ENCODE data around the gene DIP2A. TPM values are rescaled to one million over a fixed set of nuclear protein-coding genes. Genes with fewer than 3 reads are reported as not detected.

The DIP2A gene
- total RNA-seq, 1 experiment from 2014 or later: 39.9 TPM

- H3K4me3 ChIP-seq: no peak overlapping the region
- intact Hi-C loops (cut with micrococcal nuclease; ENCODE audit: unreplicated experiment): no loop called here
- DNase-seq: no peak
- H3K9me3 ChIP-seq (ENCODE audit: insufficient read depth, low read depth): no peaks in the 10 kb centered on the region; the same call in none of the 2 replicates
- no peak overlapping the region for H3K4me2 ChIP-seq
- H3F3A ChIP-seq (ENCODE audit: insufficient read depth, low read depth): no peaks in the 10 kb centered on the region
- H3K36me3 ChIP-seq (ENCODE audit: low read depth): no peaks in the 10 kb centered on the region
- no peaks in the 10 kb centered on the region for H3K27me3 ChIP-seq (ENCODE audit: insufficient read depth, low read depth)
- POLR2A ChIA-PET (ENCODE audit: unreplicated experiment): no interaction called here
- no TSS peak for BruUV-seq (replicated peaks)
- H3K9me2 ChIP-seq (ENCODE audit: insufficient read depth): no peaks in the 10 kb centered on the region
- no peaks in the 10 kb centered on the region for H3K79me2 ChIP-seq (ENCODE audit: low read depth)
- H3K27ac ChIP-seq: no peak overlapping the region
- no peak for TF ChIP-seq CTCF (conservative IDR thresholded peaks at IDR 0.05)
- TF ChIP-seq EZH2 (IDR thresholded peaks at IDR 0.05; ENCODE audit: low read depth): no peak
- no peak overlapping the region for H2AFZ ChIP-seq
- no peaks in the 10 kb centered on the region for H4K20me1 ChIP-seq (ENCODE audit: insufficient read depth)
- H3K4me1 ChIP-seq (replicated peaks; ENCODE audit: insufficient read depth): no peaks in the 10 kb centered on the region
- CTCF ChIA-PET: no interaction called here
These were observed 123.2 kb downstream of the DIP2A start for GRCh38 chr21:46581780-46582307.

GRCh38 chr21:46585191-46585953 is 126.7 kb downstream of the DIP2A start:
- no peak for DNase-seq
- Histone ChIP-seq H3K9me3 (ENCODE audit: insufficient read depth, low read depth) (no peaks in the 10 kb centered on the region; the same call in none of the 2 replicates), H3K79me2 (ENCODE audit: low read depth) (no peaks in the 10 kb centered on the region), H3K9me2 (ENCODE audit: insufficient read depth) (no peaks in the 10 kb centered on the region), H3K4me2 (no peak overlapping the region), H3F3A (ENCODE audit: insufficient read depth, low read depth) (no peaks in the 10 kb centered on the region), H3K36me3 (ENCODE audit: low read depth) (no peaks in the 10 kb centered on the region), H4K20me1 (ENCODE audit: insufficient read depth) (no peaks in the 10 kb centered on the region), H2AFZ (no peak overlapping the region), H3K4me3 (no peak overlapping the region), H3K27ac (no peak overlapping the region), H3K4me1 (replicated peaks; ENCODE audit: insufficient read depth) (no peaks in the 10 kb centered on the region), H3K27me3 (ENCODE audit: insufficient read depth, low read depth) (no peaks in the 10 kb centered on the region)
- no TSS peak for BruUV-seq (replicated peaks)
- POLR2A ChIA-PET (ENCODE audit: unreplicated experiment): interaction anchor here (0.5 kb wide), 1 partner anchor 159 kb away, joined by 5 read pairs; no protein-coding TSS in a partner anchor
- CTCF ChIA-PET: no interaction called here
- intact Hi-C loops (cut with micrococcal nuclease; ENCODE audit: unreplicated experiment): no loop called here
- TF ChIP-seq CTCF (conservative IDR thresholded peaks at IDR 0.05) (no peak), EZH2 (IDR thresholded peaks at IDR 0.05; ENCODE audit: low read depth) (no peak)

- no peaks in the 10 kb centered on the region for H3K79me2 ChIP-seq (ENCODE audit: low read depth)
- no peak overlapping the region for H3K27ac ChIP-seq
- no peaks in the 10 kb centered on the region for H3K4me1 ChIP-seq (replicated peaks; ENCODE audit: insufficient read depth)
- intact Hi-C loops (cut with micrococcal nuclease; ENCODE audit: unreplicated experiment): no loop called here
- TF ChIP-seq EZH2 (IDR thresholded peaks at IDR 0.05; ENCODE audit: low read depth) (no peak), CTCF (conservative IDR thresholded peaks at IDR 0.05) (no peak)
- H3K9me2 ChIP-seq (ENCODE audit: insufficient read depth): no peaks in the 10 kb centered on the region
- no peaks in the 10 kb centered on the region for H3F3A ChIP-seq (ENCODE audit: insufficient read depth, low read depth)
- BruUV-seq (replicated peaks): no TSS peak
- H4K20me1 ChIP-seq (ENCODE audit: insufficient read depth): no peaks in the 10 kb centered on the region
- H3K4me3 ChIP-seq: no peak overlapping the region
- H3K9me3 ChIP-seq (ENCODE audit: insufficient read depth, low read depth): no peaks in the 10 kb centered on the region
- ChIA-PET CTCF (no interaction called here), POLR2A (ENCODE audit: unreplicated experiment) (no interaction called here)
- DNase-seq: no peak
- no peaks in the 10 kb centered on the region for H3K36me3 ChIP-seq (ENCODE audit: low read depth)
- H3K4me2 ChIP-seq: no peak overlapping the region
- H2AFZ ChIP-seq: no peak overlapping the region
- H3K27me3 ChIP-seq (ENCODE audit: insufficient read depth, low read depth): no peaks in the 10 kb centered on the region
These were observed 135.6 kb downstream of the DIP2A start for GRCh38 chr21:46594276-46594675.
